GM18511 (cell line): Measurements from ENCODE around the gene EPC2.
"Not testable (repeated sequence)": the region's sequence is repeated elsewhere in the genome, so short reads cannot be mapped to it uniquely, and the experiment has no call there.

Experiments used
- ATAC-seq: cut with Tn5 transposase; IDR thresholded peaks from one replicate; pipeline ENCODE4 v1.9.1; 2021; ENCODE audit warnings: mild to moderate bottlenecking, moderate library complexity; ENCODE audit not compliant: unreplicated experiment

Gene EPC2

GRCh38 chr2:148642112-148642744 lies 2.3 kb upstream of the EPC2 start:
- ATAC-seq, result no peak

GRCh38 chr2:148642891-148643416 lies 1.6 kb upstream of the EPC2 start:
- no peak for ATAC-seq

- peak; percentile 31 for ATAC-seq
Measured at GRCh38 chr2:148643421-148643820, 1.1 kb upstream of the EPC2 start.

GRCh38 chr2:148644883-148645538 lies 460 bp downstream of the EPC2 start:
- peak; percentile 56 for ATAC-seq

- ATAC-seq, result peak; percentile 38
Measured at GRCh38 chr2:148645539-148646230, 1.1 kb downstream of the EPC2 start.

- no peak for ATAC-seq
Measured at GRCh38 chr2:148646231-148646559, 1.6 kb downstream of the EPC2 start.

GRCh38 chr2:148647711-148648110 lies 3.2 kb downstream of the EPC2 start:
- ATAC-seq, result not testable (repeated sequence)

GRCh38 chr2:148649936-148650335 lies 5.4 kb downstream of the EPC2 start:
- ATAC-seq, result no peak

GRCh38 chr2:148650881-148651280 lies 6.3 kb downstream of the EPC2 start:
- ATAC-seq, result no peak

GRCh38 chr2:148651972-148652371 lies 7.4 kb downstream of the EPC2 start:
- ATAC-seq, result no peak

- peak; percentile 90 for ATAC-seq
Measured at GRCh38 chr2:148653437-148653836, 8.9 kb downstream of the EPC2 start.

- ATAC-seq, result no peak
Measured at GRCh38 chr2:148654435-148654834, 9.9 kb downstream of the EPC2 start.

- no peak for ATAC-seq
Measured at GRCh38 chr2:148656516-148656915, 12.0 kb downstream of the EPC2 start.

- peak; percentile 90 for ATAC-seq
Measured at GRCh38 chr2:148658807-148659722, 14.5 kb downstream of the EPC2 start.

GRCh38 chr2:148660999-148661398 lies 16.4 kb downstream of the EPC2 start:
- ATAC-seq, result no peak

- ATAC-seq, result not testable (repeated sequence)
Measured at GRCh38 chr2:148662332-148662731, 17.8 kb downstream of the EPC2 start.

- no peak for ATAC-seq
Measured at GRCh38 chr2:148664229-148664628, 19.7 kb downstream of the EPC2 start.

- ATAC-seq, result no peak
Measured at GRCh38 chr2:148666555-148666954, 22.0 kb downstream of the EPC2 start.

GRCh38 chr2:148667113-148667836 lies 22.7 kb downstream of the EPC2 start:
- no peak for ATAC-seq

- no peak for ATAC-seq
Measured at GRCh38 chr2:148670773-148671172, 26.2 kb downstream of the EPC2 start.
